T-helper 22 cell (primary cell): Measurements from ENCODE around the gene OR10AG1.

Source experiments
- DNase-seq: peaks from one replicate; pipeline ENCODE4 v3.0.0-alpha.2; 2020; ENCODE audit warnings: low read depth

OR10AG1 gene, protein sequence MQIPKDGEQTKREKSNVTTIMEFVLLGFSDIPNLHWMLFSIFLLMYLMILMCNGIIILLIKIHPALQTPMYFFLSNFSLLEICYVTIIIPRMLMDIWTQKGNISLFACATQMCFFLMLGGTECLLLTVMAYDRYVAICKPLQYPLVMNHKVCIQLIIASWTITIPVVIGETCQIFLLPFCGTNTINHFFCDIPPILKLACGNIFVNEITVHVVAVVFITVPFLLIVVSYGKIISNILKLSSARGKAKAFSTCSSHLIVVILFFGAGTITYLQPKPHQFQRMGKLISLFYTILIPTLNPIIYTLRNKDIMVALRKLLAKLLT

DNA sequence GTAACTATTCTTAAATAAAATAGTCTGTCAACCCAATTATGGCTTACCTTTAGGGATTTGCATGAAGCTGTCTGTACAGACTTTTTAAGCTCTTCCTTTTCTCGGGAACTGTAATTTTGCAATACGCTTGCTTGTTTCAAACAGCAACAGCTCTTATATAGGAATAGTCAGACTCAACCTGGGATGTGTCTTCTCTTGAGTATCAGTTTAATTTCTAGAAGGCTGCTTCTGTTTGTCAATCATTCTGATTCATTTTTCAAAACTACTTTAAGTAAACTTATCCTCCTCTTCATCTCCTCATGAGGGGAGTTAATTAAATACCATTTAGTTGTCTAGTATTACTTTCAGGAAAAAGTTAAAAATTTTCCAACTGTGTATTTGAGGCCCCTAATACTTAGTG lies at the start of gene OR10AG1:
OR10AG1 (minus strand) TSS at position 101 of the 400 bp plus-strand sequence; CDS start at position 63, 38 bp downstream.
- no peak for DNase-seq

DNA sequence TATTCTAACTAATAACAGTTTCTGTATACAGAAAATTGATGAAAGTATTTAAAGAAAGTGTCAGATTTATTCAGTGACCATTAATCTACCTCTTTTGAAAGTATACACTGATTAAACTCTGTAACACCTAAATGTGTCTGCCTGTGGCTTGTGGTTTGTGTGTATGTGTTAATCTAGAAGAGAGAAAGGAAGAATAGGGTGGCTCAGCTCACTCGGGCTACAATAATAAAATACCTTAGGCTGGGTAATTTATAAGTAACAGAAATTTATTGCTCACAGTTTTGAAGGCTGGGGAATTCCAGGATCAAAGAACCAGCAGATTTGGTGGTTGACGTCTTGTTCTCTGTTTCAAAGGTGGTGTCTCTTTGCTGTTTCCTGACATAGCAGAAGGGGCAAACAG lies 44.1 kb upstream of the OR10AG1 start:
- no peak for DNase-seq

DNA sequence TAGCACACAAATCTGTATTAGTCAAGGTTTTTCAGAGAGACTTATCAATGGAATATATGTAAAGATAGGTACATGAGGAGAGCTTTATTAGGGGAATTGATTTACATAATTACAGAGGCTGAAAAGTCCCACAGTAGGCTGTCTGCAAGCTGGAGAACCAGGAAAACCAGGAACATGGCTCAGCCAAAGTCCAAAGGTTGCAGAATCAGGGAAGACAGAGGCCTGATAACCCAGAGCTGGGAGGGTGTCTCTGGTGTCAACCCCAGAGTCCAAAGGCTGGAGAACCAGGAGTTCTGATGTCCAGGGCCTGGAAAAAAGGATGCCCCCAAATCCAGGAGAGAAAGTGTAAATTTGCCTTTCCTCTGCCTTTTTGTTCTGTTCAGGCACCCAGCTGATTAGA lies 41.0 kb upstream of the OR10AG1 start:
- DNase-seq: no peak

DNA sequence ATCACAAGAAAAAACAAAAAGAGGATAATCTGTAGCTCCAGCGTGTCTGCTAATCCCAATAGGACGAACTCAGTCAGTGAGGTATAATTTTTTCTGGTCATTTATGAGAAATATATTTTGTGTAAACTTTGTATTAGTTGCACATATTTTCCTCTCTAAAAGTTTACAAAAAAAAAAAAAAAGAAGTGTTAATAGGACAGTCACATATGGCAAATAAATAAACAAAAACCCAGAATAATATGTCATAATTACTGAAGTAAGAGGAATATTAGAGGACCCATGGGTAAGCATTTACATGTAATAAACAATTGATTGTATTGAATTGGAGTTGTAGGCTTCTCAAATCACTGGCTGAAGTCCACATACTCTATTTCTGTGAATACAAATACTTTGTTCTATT lies 24.8 kb upstream of the OR10AG1 start, which contains the start of gene OR5F1:
OR5F1 (minus strand) TSS at position 101 of the 400 bp plus-strand sequence; CDS start at position 101, 0 bp downstream.
- DNase-seq: no peak

DNA sequence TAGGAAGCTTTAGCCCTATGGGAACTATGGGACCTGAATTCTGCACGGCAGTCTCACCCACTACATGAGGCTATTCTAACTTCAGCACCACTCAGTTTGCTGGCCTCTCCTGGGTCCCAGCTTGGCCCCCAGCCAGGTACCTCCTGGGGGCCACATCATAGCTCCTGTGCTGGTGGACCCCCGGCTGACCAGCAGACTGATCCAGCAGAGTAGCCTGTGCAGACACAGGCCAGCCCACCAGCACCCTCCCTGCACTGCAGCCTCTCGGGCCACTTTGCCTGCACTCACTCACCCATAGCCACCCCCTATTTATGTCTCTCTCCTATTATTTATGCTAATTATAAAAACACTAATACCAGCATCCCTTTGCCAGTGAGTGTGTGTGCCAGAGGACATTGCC lies 1.2 kb upstream of the OR10AG1 start:
- DNase-seq: no peak

DNA sequence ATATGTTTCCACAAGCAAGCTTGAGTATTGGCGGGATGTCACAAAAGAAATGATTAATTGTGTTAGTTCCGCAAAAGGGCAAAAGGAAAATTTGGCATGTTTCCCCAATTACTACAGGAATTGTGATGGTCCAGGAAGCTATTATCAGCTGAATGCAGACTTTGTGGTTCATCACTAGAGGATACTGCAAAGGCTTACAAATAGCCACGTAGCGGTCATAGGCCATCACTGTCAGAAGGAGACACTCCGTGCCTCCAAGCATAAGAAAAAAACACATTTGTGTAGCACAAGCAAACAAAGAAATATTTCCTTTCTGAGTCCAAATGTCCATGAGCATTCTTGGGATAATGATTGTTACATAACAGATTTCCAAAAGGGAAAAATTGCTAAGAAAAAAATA lies 1.8 kb downstream of the OR10AG1 start:
- DNase-seq: no peak

DNA sequence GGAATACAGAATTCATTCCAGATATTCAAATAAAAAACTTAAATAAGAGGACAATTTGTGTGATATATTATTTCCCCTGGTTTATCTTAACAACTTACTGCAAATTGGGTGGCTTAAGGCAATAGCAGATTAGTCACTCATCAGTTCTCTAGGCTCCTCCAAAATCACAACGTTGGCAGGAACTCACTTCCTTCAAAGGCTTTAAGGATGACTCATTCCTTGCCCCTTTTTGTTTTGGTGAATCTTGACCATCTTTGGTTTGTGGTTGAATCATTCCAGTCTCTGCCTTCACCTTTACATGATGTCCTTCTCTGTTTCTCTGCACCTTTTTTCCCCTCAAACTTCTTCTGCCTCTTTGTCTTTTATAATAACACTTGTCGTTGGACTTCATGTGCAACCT lies 3.4 kb downstream of the OR10AG1 start:
- no peak for DNase-seq

DNA sequence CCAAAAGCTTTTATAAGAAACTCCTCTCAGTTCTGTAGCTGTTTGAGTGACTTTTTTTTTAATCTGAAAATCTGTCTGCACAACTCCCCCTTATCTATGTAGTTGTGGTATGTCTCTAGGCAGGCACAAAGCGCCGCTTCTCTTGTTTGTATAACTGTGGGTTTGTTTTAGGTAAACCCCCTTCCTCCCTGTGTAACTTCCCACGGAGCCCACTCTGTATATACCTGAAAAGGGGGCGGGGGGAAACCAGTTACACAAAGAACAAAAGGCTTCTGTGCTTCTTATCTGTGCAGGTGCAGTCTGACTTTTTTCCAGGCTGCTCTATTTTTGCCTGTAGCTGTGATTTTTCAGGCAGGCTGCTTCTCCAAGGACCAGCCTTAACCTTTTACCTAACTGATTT lies 13.2 kb downstream of the OR10AG1 start:
- no peak for DNase-seq

DNA sequence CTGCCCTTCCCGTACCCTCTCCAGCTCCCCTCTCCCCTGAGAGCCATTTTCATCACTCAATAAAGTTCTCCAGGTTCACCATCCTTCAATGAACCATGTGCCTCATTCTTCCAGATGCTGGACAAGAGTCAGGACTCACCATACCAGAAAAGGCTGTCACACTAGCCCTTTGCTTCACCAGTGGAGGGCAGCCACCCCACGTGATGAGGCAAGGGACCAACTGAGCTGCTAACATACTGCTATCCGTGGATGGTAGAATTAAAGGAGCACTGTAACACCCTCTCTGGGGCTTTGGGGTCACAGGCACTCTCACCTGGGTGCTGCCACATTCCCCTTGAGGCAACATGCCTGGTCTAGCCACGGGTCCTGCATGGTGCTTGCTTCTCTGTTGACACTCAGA lies 20.4 kb downstream of the OR10AG1 start:
- DNase-seq: no peak

DNA sequence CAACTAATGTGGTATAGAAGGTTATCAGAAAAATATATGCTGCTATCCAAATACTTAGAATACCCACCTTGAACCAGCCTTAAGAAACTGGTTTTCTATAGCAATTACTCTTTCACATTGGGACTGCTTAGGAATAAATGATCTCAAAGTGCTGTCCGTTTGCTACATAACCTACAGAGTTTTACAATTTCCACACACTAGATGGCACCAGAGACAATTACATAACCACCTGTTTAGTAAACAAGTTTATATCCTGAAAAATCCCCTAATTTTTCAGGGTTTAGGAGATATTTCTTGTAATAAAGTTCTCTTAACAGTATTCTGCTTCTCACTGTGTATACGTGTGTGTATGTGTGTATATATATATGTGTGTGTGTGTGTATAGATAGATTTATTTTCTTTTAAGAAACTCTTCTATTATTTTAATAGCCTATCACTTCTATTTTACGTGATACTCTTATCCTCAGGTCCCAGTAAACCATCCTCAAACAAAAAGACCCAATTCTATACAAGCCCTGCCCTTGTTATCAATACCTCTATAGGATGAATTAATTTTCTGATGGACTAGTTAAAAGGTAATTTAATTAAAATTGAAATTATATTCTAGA lies 26.9 kb downstream of the OR10AG1 start:
- DNase-seq: no peak

DNA sequence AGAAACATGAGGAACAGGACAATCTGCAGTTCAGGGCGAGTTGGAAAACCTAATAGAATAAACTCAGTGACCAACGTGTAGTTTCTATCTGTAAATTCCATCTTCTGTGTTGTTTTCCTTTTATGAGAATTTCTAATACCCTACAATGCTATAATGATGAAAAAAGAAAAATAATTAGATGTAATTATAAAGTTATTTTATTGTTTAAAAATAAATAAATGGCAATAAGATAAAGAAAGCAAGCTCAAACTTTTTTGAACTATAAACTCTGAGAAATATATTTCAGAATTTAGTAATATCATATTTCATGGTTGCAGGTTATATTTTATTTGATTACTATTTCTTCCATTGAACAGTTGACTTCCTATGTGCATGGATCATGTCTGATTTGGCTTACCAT lies 33.4 kb downstream of the OR10AG1 start, which contains the start of gene OR5I1:
OR5I1 (minus strand) TSS at position 101 of the 400 bp plus-strand sequence; CDS start at position 101, 0 bp downstream.
- no peak for DNase-seq

DNA sequence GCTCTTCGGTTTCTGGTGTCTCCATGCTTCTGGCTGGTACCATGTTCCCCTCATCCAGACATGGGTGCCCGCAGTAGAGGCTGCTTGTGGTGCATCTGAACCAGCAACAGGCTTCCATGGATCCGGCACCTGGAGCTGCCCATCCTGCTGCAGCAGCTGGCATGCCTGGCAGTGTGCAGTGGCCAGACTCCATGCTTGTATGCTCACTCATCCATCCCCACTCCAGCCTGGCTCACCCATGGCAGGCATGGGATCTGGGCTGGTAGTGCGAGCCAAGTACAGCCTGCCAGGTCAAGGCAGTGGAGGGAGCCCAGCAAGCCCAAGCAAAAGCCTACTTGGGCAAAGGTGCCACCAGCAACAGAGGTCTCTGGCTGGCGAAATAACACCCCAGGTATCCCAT lies 49.2 kb downstream of the OR10AG1 start:
- no peak for DNase-seq
